ENCODE results near the gene NOXA1.
"Not testable (repeated sequence)": the region's sequence is repeated elsewhere in the genome, so short reads cannot be mapped to it uniquely, and the experiment has no call there.

Gene NOXA1

GRCh38 chr9:137465000-137465719 is 42.0 kb downstream of the NOXA1 start:
- no peak for DNase-seq (ENCODE audit: low read depth in 2 of 2)

GRCh38 chr9:137465720-137466388 is 42.7 kb downstream of the NOXA1 start:
- DNase-seq (ENCODE audit: low read depth in 2 of 2), result no peak

GRCh38 chr9:137466389-137467085 is 43.3 kb downstream of the NOXA1 start:
- DNase-seq (ENCODE audit: low read depth in 2 of 2), result not testable (repeated sequence)

GRCh38 chr9:137467161-137467581 is 44.0 kb downstream of the NOXA1 start:
- no peak for DNase-seq (ENCODE audit: low read depth in 2 of 2)

GRCh38 chr9:137467896-137468295 is 44.7 kb downstream of the NOXA1 start:
- no peak for DNase-seq (ENCODE audit: low read depth in 2 of 2)

GRCh38 chr9:137470785-137471184 is 47.6 kb downstream of the NOXA1 start:
- no peak for DNase-seq (ENCODE audit: low read depth in 2 of 2)

- no peak for DNase-seq (ENCODE audit: low read depth in 2 of 2)
These were observed 51.1 kb downstream of the NOXA1 start for GRCh38 chr9:137474271-137474670.

GRCh38 chr9:137475666-137476065 is 52.5 kb downstream of the NOXA1 start:
- DNase-seq (ENCODE audit: low read depth in 2 of 2), result no peak

GRCh38 chr9:137476856-137477255 is 53.7 kb downstream of the NOXA1 start:
- no peak for DNase-seq (ENCODE audit: low read depth in 2 of 2)

GRCh38 chr9:137477778-137478612 is 54.8 kb downstream of the NOXA1 start:
- DNase-seq (ENCODE audit: low read depth in 2 of 2), result no peak

GRCh38 chr9:137478613-137478961 is 55.4 kb downstream of the NOXA1 start:
- no peak for DNase-seq (ENCODE audit: low read depth in 2 of 2)

- DNase-seq (ENCODE audit: low read depth in 2 of 2), result no peak
These were observed 56.0 kb downstream of the NOXA1 start for GRCh38 chr9:137478962-137479861.

- DNase-seq (ENCODE audit: low read depth in 2 of 2), result no peak
These were observed 56.9 kb downstream of the NOXA1 start for GRCh38 chr9:137479892-137480685.

GRCh38 chr9:137480686-137481683 is 57.8 kb downstream of the NOXA1 start:
- DNase-seq (ENCODE audit: low read depth in 2 of 2), result no peak

- DNase-seq (ENCODE audit: low read depth in 2 of 2), result no peak
These were observed 59.0 kb downstream of the NOXA1 start for GRCh38 chr9:137482094-137482781.

Measured in stimulated activated CD4-positive, alpha-beta T cell treated with anti-CD3 and anti-CD28 coated beads, Interleukin-15, amount 100 ng/mL, for 48 hours (primary cell).